Neural progenitor cell (in vitro differentiated cells): ENCODE data around the gene DLG4. TPM values are rescaled to one million over a fixed set of nuclear protein-coding genes. Genes with fewer than 3 reads are reported as not detected.
A peak's percentile ranks its signal among the peaks of the same experiment; 100 is the strongest.
"Not testable (repeated sequence)": the region's sequence is repeated elsewhere in the genome, so short reads cannot be mapped to it uniquely, and the experiment has no call there.

ENCODE experiments used
- DNase-seq: peaks from one replicate; pipeline ENCODE4 v3.0.0-alpha.2; 2016; ENCODE audit warnings: low spot score
- H2AFZ ChIP-seq: fragments of 200-600 bp; sonication (generic); replicated peaks from 2 replicates; pipeline ENCODE4 v1.6.1; 2016; ENCODE audit warnings: antibody characterized with exemption
- H3F3A ChIP-seq: fragments of 200-600 bp; sonication (generic); 2 replicates; pipeline ENCODE4 v1.6.1; 2016; ENCODE audit warnings: antibody characterized with exemption, low read depth
- H3K27ac ChIP-seq: fragments of 200-600 bp; sonication (generic); 2 replicates; pipeline ENCODE4 v1.5.1; 2016; ENCODE audit warnings: mild to moderate bottlenecking
- H3K27me3 ChIP-seq: fragments of 200-600 bp; sonication (generic); 2 replicates; pipeline ENCODE4 v1.6.1; 2016; ENCODE audit warnings: mild to moderate bottlenecking, moderate library complexity
- H3K36me3 ChIP-seq: fragments of 200-600 bp; sonication (generic); 2 replicates; pipeline ENCODE4 v1.5.1; 2016
- H3K4me1 ChIP-seq: fragments of 200-600 bp; sonication (generic); 2 replicates; pipeline ENCODE4 v1.6.1; 2016; ENCODE audit warnings: mixed run types
- H3K4me2 ChIP-seq: fragments of 200-600 bp; sonication (generic); 2 replicates; pipeline ENCODE4 v1.6.1; 2016
- H3K4me3 ChIP-seq: fragments of 200-600 bp; sonication (generic); 2 replicates; pipeline ENCODE4 v1.5.1; 2016
- H3K79me2 ChIP-seq: fragments of 200-600 bp; sonication (generic); 2 replicates; pipeline ENCODE4 v1.6.1; 2016; ENCODE audit warnings: low read depth
- H3K9ac ChIP-seq: fragments of 200-600 bp; sonication (generic); 2 replicates; pipeline ENCODE4 v1.6.1; 2016
- H3K9me3 ChIP-seq: fragments of 200-600 bp; sonication (generic); 2 replicates; pipeline ENCODE4 v1.5.1; 2016; ENCODE audit warnings: low read depth
- H4K20me1 ChIP-seq: fragments of 200-600 bp; sonication (generic); 2 replicates; pipeline ENCODE4 v1.6.1; 2016; ENCODE audit warnings: low read depth
- H3K27ac Mint-ChIP-seq: 3 replicates; pipeline ENCODE4 v1.8.0; 2021; ENCODE audit warnings: mixed read lengths
- H3K27me3 Mint-ChIP-seq: 2 replicates; pipeline ENCODE4 v1.8.0; 2022; ENCODE audit warnings: low read depth, mild to moderate bottlenecking, inconsistent platforms, moderate library complexity, mixed read lengths; ENCODE audit not compliant: insufficient read depth
- H3K36me3 Mint-ChIP-seq: 3 replicates; pipeline ENCODE4 v1.8.0; 2021; ENCODE audit warnings: mixed read lengths
- H3K4me1 Mint-ChIP-seq: 3 replicates; pipeline ENCODE4 v1.8.0; 2021; ENCODE audit warnings: mixed read lengths
- H3K4me3 Mint-ChIP-seq: 3 replicates; pipeline ENCODE4 v1.8.0; 2021; ENCODE audit warnings: mild to moderate bottlenecking, moderate library complexity, mixed read lengths
- H3K9me3 Mint-ChIP-seq: 3 replicates; pipeline ENCODE4 v1.8.0; 2020; ENCODE audit warnings: mixed read lengths
- CTCF ChIP-seq: fragments of 200-600 bp; sonication (generic); IDR thresholded peaks from 2 replicates; pipeline ENCODE4 v1.5.1; 2017; ENCODE audit warnings: antibody characterized with exemption, mild to moderate bottlenecking
- EZH2 ChIP-seq: fragments of 200-600 bp; sonication (generic); IDR thresholded peaks from 2 replicates; pipeline ENCODE4 v1.6.1; 2017; ENCODE audit warnings: antibody characterized with exemption, mild to moderate bottlenecking, moderate library complexity
- EZH2phosphoT487 ChIP-seq: fragments of 200-600 bp; sonication (generic); IDR thresholded peaks from 2 replicates; pipeline ENCODE4 v1.6.1; 2017; ENCODE audit warnings: antibody characterized with exemption
- total RNA-seq: library from RNA; depleted of rRNA; stranded (reverse); fragments of >200 nt; gene quantifications from 2 replicates; pipeline ENCODE4 v1.2.3, GENCODE V29; 2015; ENCODE audit warnings: low replicate concordance

Gene DLG4
- total RNA-seq, 1 donor from 2014 or later: 23.5 TPM

- no peak overlapping the region for H3K9ac ChIP-seq
- H3K4me2 ChIP-seq: peak overlapping the region; percentile 72
- peaks cover 27% of the 10 kb centered on the region for H3F3A ChIP-seq
- Mint-ChIP-seq H3K27ac (no peak overlapping the region), H3K4me1 (peaks cover 22% of the 10 kb centered on the region), H3K4me3 (no peak overlapping the region), H3K36me3 (peaks cover 8% of the 10 kb centered on the region), H3K9me3 (peaks cover 6% of the 10 kb centered on the region), H3K27me3 (peaks cover 2% of the 10 kb centered on the region)
- H4K20me1 ChIP-seq: no peaks in the 10 kb centered on the region
- H3K79me2 ChIP-seq: no peaks in the 10 kb centered on the region
- H3K36me3 ChIP-seq: no peaks in the 10 kb centered on the region
- H3K4me3 ChIP-seq: peak overlapping the region; percentile 25
- peaks cover 57% of the 10 kb centered on the region for H3K27me3 ChIP-seq
- no peak overlapping the region for H3K27ac ChIP-seq
- DNase-seq: no peak
- peaks cover 11% of the 10 kb centered on the region for H3K4me1 ChIP-seq
- no peak overlapping the region for H2AFZ ChIP-seq
- H3K9me3 ChIP-seq: no peaks in the 10 kb centered on the region
- TF ChIP-seq EZH2 (no peak), EZH2phosphoT487 (no peak), CTCF (no peak)
Measured at GRCh38 chr17:7174603-7175326, 44.9 kb downstream of the DLG4 start.

- H3K9me3 ChIP-seq: no peaks in the 10 kb centered on the region
- no peak overlapping the region for H3K27ac Mint-ChIP-seq
- peaks cover 2% of the 10 kb centered on the region for H3K27me3 Mint-ChIP-seq
- H3K36me3 Mint-ChIP-seq: peaks cover 8% of the 10 kb centered on the region
- H3K4me1 ChIP-seq: peaks cover 11% of the 10 kb centered on the region
- peak overlapping the region; percentile 93 for H2AFZ ChIP-seq
- H3K79me2 ChIP-seq: no peaks in the 10 kb centered on the region
- H3K4me3 ChIP-seq: peak overlapping the region; percentile 25
- DNase-seq: peak; percentile 93
- no peaks in the 10 kb centered on the region for H4K20me1 ChIP-seq
- peaks cover 27% of the 10 kb centered on the region for H3F3A ChIP-seq
- H3K9ac ChIP-seq: no peak overlapping the region
- H3K27me3 ChIP-seq: peaks cover 56% of the 10 kb centered on the region
- H3K4me2 ChIP-seq: peak overlapping the region; percentile 72
- H3K36me3 ChIP-seq: no peaks in the 10 kb centered on the region
- no peak overlapping the region for H3K4me3 Mint-ChIP-seq
- no peak overlapping the region for H3K27ac ChIP-seq
- no peak for TF ChIP-seq EZH2
- peak; percentile 60 for TF ChIP-seq CTCF
- H3K9me3 Mint-ChIP-seq: peaks cover 11% of the 10 kb centered on the region
- H3K4me1 Mint-ChIP-seq: peaks cover 15% of the 10 kb centered on the region
Measured at GRCh38 chr17:7173687-7174602, 45.7 kb downstream of the DLG4 start.

GRCh38 chr17:7172522-7173191, 47.0 kb downstream of the DLG4 start:
- not testable (repeated sequence) for H3K27me3 Mint-ChIP-seq, H3K9ac ChIP-seq

GRCh38 chr17:7169565-7169908, 50.1 kb downstream of the DLG4 start:
- Mint-ChIP-seq H3K4me3 (peak overlapping the region; percentile 5), H3K9me3 (peaks cover 15% of the 10 kb centered on the region)
- H3K27ac Mint-ChIP-seq, H3K4me1 ChIP-seq, H3K79me2 ChIP-seq, H3K4me2 ChIP-seq, H3K27me3 Mint-ChIP-seq, H3K4me1 Mint-ChIP-seq, DNase-seq, H3K36me3 Mint-ChIP-seq, H3F3A ChIP-seq, H2AFZ ChIP-seq, H3K9ac ChIP-seq, H3K27ac ChIP-seq, H3K36me3 ChIP-seq, H3K4me3 ChIP-seq, H4K20me1 ChIP-seq, H3K9me3 ChIP-seq: not testable (repeated sequence)
- peaks cover 14% of the 10 kb centered on the region for H3K27me3 ChIP-seq

More at GRCh38 chr17:7172522-7173191, 47.0 kb downstream of the DLG4 start:
- not testable (repeated sequence) for DNase-seq, H3K4me1 Mint-ChIP-seq, H3K36me3 Mint-ChIP-seq, H3K4me3 ChIP-seq, H3K4me2 ChIP-seq, H3K4me3 Mint-ChIP-seq, H4K20me1 ChIP-seq, H3K9me3 ChIP-seq, H3K79me2 ChIP-seq, H2AFZ ChIP-seq, H3K27ac ChIP-seq, H3K4me1 ChIP-seq, H3K36me3 ChIP-seq, H3K27ac Mint-ChIP-seq
- H3F3A ChIP-seq: peaks cover 27% of the 10 kb centered on the region
- peaks cover 43% of the 10 kb centered on the region for H3K27me3 ChIP-seq
- peaks cover 15% of the 10 kb centered on the region for H3K9me3 Mint-ChIP-seq

GRCh38 chr17:7168841-7169564, 50.6 kb downstream of the DLG4 start:
- H4K20me1 ChIP-seq, H3K27me3 Mint-ChIP-seq, H3K27ac Mint-ChIP-seq, H3K27me3 ChIP-seq, H3K4me1 Mint-ChIP-seq, H3K9ac ChIP-seq, H3K27ac ChIP-seq, H3F3A ChIP-seq, H3K36me3 ChIP-seq, H3K4me1 ChIP-seq, H3K36me3 Mint-ChIP-seq, H3K4me3 ChIP-seq, H3K9me3 ChIP-seq, H3K79me2 ChIP-seq, H2AFZ ChIP-seq, H3K4me2 ChIP-seq, DNase-seq: not testable (repeated sequence)
- Mint-ChIP-seq H3K9me3 (peaks cover 15% of the 10 kb centered on the region), H3K4me3 (peak overlapping the region; percentile 5)
